Activated CD4-positive, CD25-positive, alpha-beta regulatory T cell treated with anti-CD3 and anti-CD28 coated beads, Interleukin-2, amount 50 U/mL, for 24 hours (primary cell): ENCODE results near the gene KDM6B.

Experiments
- ATAC-seq, 2 donors: fragments of 150-1000 bp; cut with Tn5 transposase; one replicate each; pipeline ENCODE4 v1.10.0; 2021; ENCODE audit warnings: mild to moderate bottlenecking in 1 of 2, moderate library complexity in 1 of 2

The KDM6B gene

GRCh38 chr17:7841396-7841914 is 7.4 kb downstream of the KDM6B start:
- ATAC-seq: peak; percentile 58 to 62

- peak; percentile 9 to 12 for ATAC-seq
Observed at GRCh38 chr17:7841915-7842379, 7.9 kb downstream of the KDM6B start.

- ATAC-seq: peak; percentile 48 to 53
Observed at GRCh38 chr17:7842380-7843256, 8.6 kb downstream of the KDM6B start.

GRCh38 chr17:7843257-7843535 is 9.2 kb downstream of the KDM6B start:
- ATAC-seq: no peak

GRCh38 chr17:7843536-7844291 is 9.7 kb downstream of the KDM6B start:
- peak; percentile 6 to 9 for ATAC-seq

- ATAC-seq: peak; percentile 39 to 42
Observed at GRCh38 chr17:7844292-7845154, 10.5 kb downstream of the KDM6B start.

GRCh38 chr17:7845359-7846062 is 11.5 kb downstream of the KDM6B start:
- ATAC-seq: no peak

- no peak for ATAC-seq
Observed at GRCh38 chr17:7846063-7846735, 12.2 kb downstream of the KDM6B start.

GRCh38 chr17:7846765-7847661 is 13.0 kb downstream of the KDM6B start:
- no peak for ATAC-seq

- no peak for ATAC-seq
Observed at GRCh38 chr17:7848131-7848579, 14.1 kb downstream of the KDM6B start.

GRCh38 chr17:7848739-7849129 is 14.7 kb downstream of the KDM6B start:
- no peak for ATAC-seq

GRCh38 chr17:7849130-7849750 is 15.2 kb downstream of the KDM6B start:
- ATAC-seq: no peak

GRCh38 chr17:7849751-7850504 is 15.9 kb downstream of the KDM6B start:
- ATAC-seq: no peak

GRCh38 chr17:7850701-7851437 is 16.9 kb downstream of the KDM6B start:
- no peak for ATAC-seq

GRCh38 chr17:7851438-7852261 is 17.6 kb downstream of the KDM6B start:
- ATAC-seq: peak; percentile 88

GRCh38 chr17:7852262-7852670 is 18.2 kb downstream of the KDM6B start:
- no peak for ATAC-seq

- ATAC-seq: no peak
Observed at GRCh38 chr17:7852919-7853690, 19.1 kb downstream of the KDM6B start.
